ENCODE data around the gene MARVELD1.

- TF ChIP-seq CTCF (IDR thresholded peaks at IDR 0.05) (no peak), POLR2A (IDR thresholded peaks at IDR 0.05) (no peak)
Observed at GRCh38 chr10:97760461-97761257, 47.1 kb downstream of the MARVELD1 start.

All from Peyer's patch (tissue), 4 donors.